ENCODE results near the gene TMEM72. TPM values are rescaled to one million over a fixed set of nuclear protein-coding genes. Genes with fewer than 3 reads are reported as not detected.

Gene TMEM72
- total RNA-seq, 3 donors from 2014 or later = 14.9 to 40.6 (median 17.4) TPM

- Histone ChIP-seq H3K4me1 (ENCODE audit: low read depth) (peaks cover 21% of the 10 kb centered on the region), H3K36me3 (ENCODE audit: low read depth) (no peaks in the 10 kb centered on the region), H3K9me3 (no peaks in the 10 kb centered on the region), H3K4me3 (no peak overlapping the region)
- TF ChIP-seq CTCF (IDR thresholded peaks at IDR 0.05) = no peak
- intact Hi-C loops (cut with DNase I, micrococcal nuclease) = loop anchor here in 1 of 2 donors (2.0 kb wide), 1 partner anchor 41 kb away; no protein-coding TSS in a partner anchor
- DNase-seq = no peak
- ATAC-seq = no peak
These were observed 62.4 kb downstream of the TMEM72 start for GRCh38 chr10:44973323-44974081.

GRCh38 chr10:44974082-44974627 is 63.0 kb downstream of the TMEM72 start:
- intact Hi-C loops (cut with DNase I, micrococcal nuclease) = loop anchor here in 1 of 2 donors (2.0 kb wide), 1 partner anchor 41 kb away; no protein-coding TSS in a partner anchor
- H3K4me3 ChIP-seq = no peak overlapping the region
- DNase-seq (peak in 2 of 3 donors; percentile 48 to 59), ATAC-seq (peak; percentile 4)
- no peaks in the 10 kb centered on the region for H3K9me3 ChIP-seq
- no peak for TF ChIP-seq CTCF (IDR thresholded peaks at IDR 0.05)
- no peaks in the 10 kb centered on the region for H3K36me3 ChIP-seq (ENCODE audit: low read depth)
- peaks cover 24% of the 10 kb centered on the region for H3K4me1 ChIP-seq (ENCODE audit: low read depth)

GRCh38 chr10:44974628-44975430 is 63.7 kb downstream of the TMEM72 start:
- ATAC-seq = peak; percentile 87
- peak; percentile 93 for TF ChIP-seq CTCF (IDR thresholded peaks at IDR 0.05)
- no peaks in the 10 kb centered on the region for H3K9me3 ChIP-seq
- peaks cover 24% of the 10 kb centered on the region for H3K4me1 ChIP-seq (ENCODE audit: low read depth)
- intact Hi-C loops (cut with DNase I, micrococcal nuclease) = loop anchor here in 1 of 2 donors (2.0 kb wide), 1 partner anchor 42 kb away; no protein-coding TSS in a partner anchor
- no peak overlapping the region for H3K4me3 ChIP-seq
- peak; percentile 79 to 86 (median 80) for DNase-seq
- no peaks in the 10 kb centered on the region for H3K36me3 ChIP-seq (ENCODE audit: low read depth)

DNA sequence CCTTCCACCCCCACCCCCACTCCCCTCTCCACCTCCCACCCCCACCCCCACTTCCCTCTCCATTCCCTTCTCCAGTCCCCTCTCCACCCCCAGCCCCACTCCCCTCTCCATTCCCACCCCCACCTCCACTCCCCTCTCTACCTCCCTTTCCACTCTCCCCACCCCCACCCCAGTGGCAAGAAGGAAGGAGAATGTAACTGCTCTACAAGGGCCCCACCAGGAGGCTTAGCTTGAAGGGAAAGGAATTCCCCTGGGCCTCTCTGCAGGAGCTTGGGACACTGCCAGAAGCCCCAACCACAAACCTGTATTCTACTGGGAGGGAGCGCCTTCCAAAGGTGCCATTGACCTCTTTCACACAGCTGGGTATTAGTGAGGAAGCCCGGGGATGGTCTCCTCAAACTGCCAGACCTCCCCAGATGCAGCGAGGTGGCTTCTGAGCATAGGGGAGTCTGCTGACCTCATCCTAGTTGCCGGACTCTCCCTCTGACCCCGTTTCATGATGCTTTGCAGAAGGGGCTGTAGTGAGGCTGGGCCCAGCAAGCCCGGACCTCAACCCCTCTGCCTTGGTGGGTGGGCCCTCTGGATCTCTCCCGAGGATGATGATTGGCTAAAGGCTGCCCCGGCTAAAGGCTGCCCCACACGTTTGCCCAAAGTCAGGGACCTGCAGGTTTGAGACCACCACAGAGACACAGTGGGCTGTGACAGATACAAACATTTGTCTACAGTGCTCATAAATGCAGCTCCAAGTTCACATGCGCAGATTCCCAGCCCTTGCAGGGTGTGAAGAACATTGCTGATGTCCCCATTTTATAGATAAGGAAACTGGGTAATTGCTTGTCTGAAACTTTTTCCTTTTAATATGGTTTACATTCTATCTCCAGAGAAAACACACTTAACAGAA is 64.5 kb downstream of the TMEM72 start:
- intact Hi-C loops (cut with DNase I, micrococcal nuclease) = loop anchor here in 1 of 2 donors (2.0 kb wide), 1 partner anchor 43 kb away; no protein-coding TSS in a partner anchor
- no peaks in the 10 kb centered on the region for H3K36me3 ChIP-seq (ENCODE audit: low read depth)
- peak in 1 of 3 donors; percentile 58 for DNase-seq
- no peak for ATAC-seq
- TF ChIP-seq CTCF (IDR thresholded peaks at IDR 0.05) = no peak
- no peaks in the 10 kb centered on the region for H3K9me3 ChIP-seq
- H3K4me1 ChIP-seq (ENCODE audit: low read depth) = peaks cover 28% of the 10 kb centered on the region
- H3K4me3 ChIP-seq = no peak overlapping the region
